Mononuclear cell (primary cell): ENCODE measurements around the gene C1orf122. TPM values are rescaled to one million over a fixed set of nuclear protein-coding genes. Genes with fewer than 3 reads are reported as not detected.
"Not testable (repeated sequence)": the region's sequence is repeated elsewhere in the genome, so short reads cannot be mapped to it uniquely, and the experiment has no call there.

ENCODE experiments used
- H3K27me3 ChIP-seq: 2 replicates; pipeline ENCODE4 v1.6.0; 2011; ENCODE audit warnings: low read length, control low read depth; ENCODE audit not compliant: insufficient read depth
- H3K4me1 ChIP-seq: 2 replicates; pipeline ENCODE4 v1.5.1; 2011; ENCODE audit warnings: mild to moderate bottlenecking, low read length, control low read depth; ENCODE audit not compliant: insufficient read depth
- H3K4me3 ChIP-seq: 2 replicates; pipeline ENCODE4 v1.5.1; 2011; ENCODE audit warnings: mild to moderate bottlenecking, low read length, moderate library complexity
- H3K9me3 ChIP-seq: 2 replicates; pipeline ENCODE4 v1.5.1; 2011; ENCODE audit warnings: low read depth, mild to moderate bottlenecking, control low read depth, low read length
- total RNA-seq: library from RNA; depleted of rRNA; stranded (reverse); fragments of >200 nt; gene quantifications from one replicate; pipeline ENCODE4 v1.2.3, GENCODE V29; 2012

C1orf122 gene
- 8.5 TPM for total RNA-seq

- peak within 1 kb of the TSS; percentile 88 for H3K4me3 ChIP-seq
- peaks cover 44% of the 10 kb centered on the region for H3K4me1 ChIP-seq
Observed at GRCh38 chr1:37807555-37808368, at the start of gene C1orf122, which contains the start of gene YRDC. TSS of gene C1orf122 (plus strand) at chr1:37807790. CDS start at chr1:37808405, 615 bp downstream. TSS of gene YRDC (minus strand) at chr1:37808208. CDS start at chr1:37808180, 28 bp downstream.

DNA sequence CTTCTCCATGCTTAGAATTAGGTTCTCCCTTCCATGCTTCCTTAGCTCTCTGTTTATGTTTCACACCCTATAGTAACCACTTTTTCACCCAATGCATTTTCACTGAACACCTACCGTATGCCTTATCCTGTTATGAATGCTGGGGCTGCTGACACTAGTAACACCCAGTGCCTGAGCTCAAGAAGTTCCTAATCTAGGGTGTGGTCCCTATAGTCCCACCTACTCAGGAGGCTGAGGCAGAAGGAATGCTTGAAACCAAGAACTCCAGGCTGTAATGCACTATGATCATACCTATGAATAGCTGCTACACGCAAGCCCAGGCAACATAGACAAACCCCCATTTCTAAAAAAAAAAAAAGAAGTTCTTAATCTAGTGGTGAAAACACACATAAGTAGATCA lies 48.1 kb upstream of the C1orf122 start:
- H3K27me3 ChIP-seq: peaks cover 45% of the 10 kb centered on the region
- no peak overlapping the region for H3K4me3 ChIP-seq
- H3K4me1 ChIP-seq: no peaks in the 10 kb centered on the region
- no peaks in the 10 kb centered on the region for H3K9me3 ChIP-seq

More at GRCh38 chr1:37807555-37808368, at the start of gene C1orf122, which contains the start of gene YRDC:
- Histone ChIP-seq H3K27me3 (no peaks in the 10 kb centered on the region), H3K9me3 (no peaks in the 10 kb centered on the region)

GRCh38 chr1:37761416-37762095 lies 46.0 kb upstream of the C1orf122 start:
- Histone ChIP-seq H3K9me3 (no peaks in the 10 kb centered on the region), H3K27me3 (peaks cover 55% of the 10 kb centered on the region), H3K4me1 (no peaks in the 10 kb centered on the region), H3K4me3 (no peak overlapping the region)

GRCh38 chr1:37762516-37762915 lies 45.1 kb upstream of the C1orf122 start:
- no peaks in the 10 kb centered on the region for H3K9me3 ChIP-seq
- H3K27me3 ChIP-seq: peaks cover 65% of the 10 kb centered on the region
- H3K4me3 ChIP-seq: no peak overlapping the region
- H3K4me1 ChIP-seq: no peaks in the 10 kb centered on the region

GRCh38 chr1:37763791-37764413 lies 43.7 kb upstream of the C1orf122 start:
- H3K27me3 ChIP-seq: peaks cover 69% of the 10 kb centered on the region
- H3K9me3 ChIP-seq: no peaks in the 10 kb centered on the region
- no peak overlapping the region for H3K4me3 ChIP-seq
- no peaks in the 10 kb centered on the region for H3K4me1 ChIP-seq

DNA sequence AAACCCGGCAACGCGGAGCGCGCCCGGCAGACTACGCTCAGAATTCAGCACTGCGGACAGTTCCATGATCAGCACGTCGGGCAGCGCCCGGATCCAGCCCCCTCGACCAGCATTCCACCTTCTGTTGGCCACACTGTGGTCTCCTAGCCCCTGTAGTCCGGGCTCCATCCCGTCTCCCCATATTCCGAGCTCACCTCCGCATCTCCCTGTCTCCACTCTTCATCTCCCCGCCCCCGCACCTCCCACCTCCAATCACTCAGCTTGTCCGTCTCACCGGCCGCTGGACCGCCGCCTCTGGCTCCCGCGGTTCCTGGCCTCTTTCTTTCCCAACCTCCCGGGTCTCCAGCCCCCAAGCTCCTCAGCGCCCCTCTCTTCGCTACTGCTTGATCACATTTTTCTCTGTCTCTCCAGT lies 43.2 kb upstream of the C1orf122 start:
- Histone ChIP-seq H3K27me3 (peaks cover 69% of the 10 kb centered on the region), H3K9me3 (no peaks in the 10 kb centered on the region), H3K4me3 (no peak overlapping the region), H3K4me1 (no peaks in the 10 kb centered on the region)

GRCh38 chr1:37764888-37765441 lies 42.6 kb upstream of the C1orf122 start, which contains the start of gene EPHA10:
TSS of gene EPHA10 (minus strand) at chr1:37765120. CDS start at chr1:37765066, 54 bp downstream.
- H3K4me3 ChIP-seq: no peak within 1 kb of the TSS
- no peaks in the 10 kb centered on the region for H3K9me3 ChIP-seq
- H3K27me3 ChIP-seq: peaks cover 67% of the 10 kb centered on the region
- no peaks in the 10 kb centered on the region for H3K4me1 ChIP-seq

DNA sequence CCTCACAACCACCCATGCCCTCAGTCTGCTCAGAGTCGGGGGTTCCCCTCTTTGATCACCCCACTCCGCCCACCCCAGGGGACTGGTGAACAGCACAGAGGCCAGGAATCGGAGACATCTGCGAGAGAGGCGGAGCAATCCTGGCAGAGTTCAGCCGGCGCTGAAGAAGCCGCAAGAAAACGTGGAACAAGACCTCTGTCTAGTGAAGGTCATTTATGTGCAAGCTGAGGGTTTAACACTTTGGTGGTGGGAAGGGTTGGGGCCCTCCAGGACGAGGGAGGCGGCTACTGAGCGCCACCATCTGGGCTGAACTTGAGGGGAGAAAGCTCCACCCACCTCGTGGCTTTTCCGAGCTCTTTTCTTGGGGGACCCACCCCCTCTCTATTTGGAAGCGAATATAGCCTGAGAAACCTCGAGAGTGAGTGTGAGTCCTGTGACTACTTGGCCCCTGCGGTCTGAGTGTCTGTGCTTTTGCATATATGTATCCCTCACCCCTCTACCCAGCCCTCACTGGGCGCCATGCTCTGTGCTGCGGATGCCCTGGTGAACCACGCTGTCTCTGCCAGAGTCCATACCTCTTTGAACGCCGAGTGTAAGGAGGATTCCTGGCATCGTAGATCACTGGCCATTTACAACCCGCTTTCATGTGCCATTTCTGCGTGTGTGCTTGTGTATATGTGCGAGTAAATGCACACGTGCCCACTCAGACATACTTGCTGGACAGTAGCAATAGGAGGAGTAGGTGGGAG lies 41.5 kb upstream of the C1orf122 start:
- Histone ChIP-seq H3K4me1 (no peaks in the 10 kb centered on the region), H3K9me3 (no peaks in the 10 kb centered on the region), H3K4me3 (no peak overlapping the region), H3K27me3 (peaks cover 72% of the 10 kb centered on the region)

- Histone ChIP-seq H3K27me3 (peaks cover 68% of the 10 kb centered on the region), H3K4me3 (no peak overlapping the region), H3K4me1 (no peaks in the 10 kb centered on the region), H3K9me3 (no peaks in the 10 kb centered on the region)
Observed at GRCh38 chr1:37767488-37767887, 40.1 kb upstream of the C1orf122 start.

DNA sequence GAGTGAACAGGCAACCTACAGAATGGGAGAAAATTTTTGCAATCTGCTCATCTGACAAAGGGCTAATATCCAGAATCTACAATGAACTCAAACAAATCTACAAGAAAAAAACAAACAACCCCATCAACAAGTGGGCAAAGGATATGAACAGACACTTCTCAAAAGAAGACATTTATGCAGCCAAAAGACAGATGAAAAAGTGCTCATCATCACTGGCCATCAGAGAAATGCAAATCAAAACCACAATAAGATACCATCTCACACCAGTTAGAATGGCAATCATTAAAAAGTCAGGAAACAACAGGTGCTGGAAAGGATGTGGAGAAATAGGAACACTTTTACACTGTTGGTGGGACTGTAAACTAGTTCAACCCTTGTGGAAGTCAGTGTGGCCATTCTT lies 36.1 kb upstream of the C1orf122 start:
- H3K27me3 ChIP-seq: peaks cover 31% of the 10 kb centered on the region
- H3K9me3 ChIP-seq, H3K4me1 ChIP-seq, H3K4me3 ChIP-seq: not testable (repeated sequence)

DNA sequence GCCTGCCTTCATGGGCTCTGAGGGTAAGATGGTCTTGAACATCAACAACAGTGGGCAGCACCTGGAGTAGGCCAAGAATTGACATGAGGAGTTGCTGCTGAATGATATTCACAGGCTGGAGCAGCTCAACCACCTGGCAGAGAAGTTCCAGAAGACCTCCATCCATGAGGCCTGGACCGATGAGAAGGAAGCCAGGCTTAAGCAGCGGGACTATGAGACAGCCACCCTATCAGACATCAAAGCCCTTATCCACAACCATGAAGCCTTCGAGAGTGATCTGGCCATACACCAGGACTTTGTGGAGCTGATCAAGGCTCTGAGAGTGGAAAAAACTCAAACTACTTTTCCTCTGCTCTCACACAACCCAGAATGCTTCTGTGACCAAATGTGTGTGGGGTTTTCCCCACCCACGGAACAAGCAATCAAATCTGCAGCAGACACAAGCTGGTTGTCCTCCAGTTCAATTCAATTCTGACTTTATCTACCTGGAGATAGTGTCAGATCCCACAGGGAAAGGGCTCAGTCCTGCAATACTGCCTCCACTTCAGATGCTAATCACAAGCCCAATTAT lies 30.6 kb upstream of the C1orf122 start:
- no peaks in the 10 kb centered on the region for H3K9me3 ChIP-seq

GRCh38 chr1:37778654-37779053 lies 28.9 kb upstream of the C1orf122 start:
- Histone ChIP-seq H3K27me3 (peaks cover 3% of the 10 kb centered on the region), H3K9me3 (no peaks in the 10 kb centered on the region), H3K4me1 (no peaks in the 10 kb centered on the region), H3K4me3 (no peak overlapping the region)

More for the DNA sequence above, 30.6 kb upstream of the C1orf122 start:
- H3K4me1 ChIP-seq: no peaks in the 10 kb centered on the region
- H3K27me3 ChIP-seq: peaks cover 3% of the 10 kb centered on the region
- H3K4me3 ChIP-seq: no peak overlapping the region

DNA sequence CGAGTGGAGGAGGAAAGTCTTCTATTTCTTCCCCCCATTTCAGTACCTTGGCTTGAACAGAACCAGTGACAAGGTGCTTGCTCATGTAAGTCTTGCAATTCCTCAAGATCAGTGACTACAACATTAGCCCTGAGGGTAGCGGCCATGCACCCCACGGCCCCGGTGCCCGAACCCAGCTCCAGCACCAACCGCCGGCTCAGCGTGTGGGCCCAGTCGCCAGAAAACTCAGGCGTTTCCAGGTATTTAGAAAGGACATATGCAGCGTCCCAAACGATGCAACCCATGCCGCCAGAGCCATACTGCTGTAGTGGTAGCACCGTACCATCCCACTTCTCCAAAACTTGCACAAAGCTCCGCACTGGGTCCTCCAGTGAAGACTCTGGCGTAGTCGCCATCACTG lies 25.1 kb upstream of the C1orf122 start:
- Histone ChIP-seq H3K4me3 (no peak overlapping the region), H3K27me3 (peaks cover 3% of the 10 kb centered on the region), H3K9me3 (no peaks in the 10 kb centered on the region), H3K4me1 (no peaks in the 10 kb centered on the region)
